Endometrial microvascular endothelial cells (primary cell): ENCODE data around the gene GRAMD1B. TPM values are rescaled to one million over a fixed set of nuclear protein-coding genes. Genes with fewer than 3 reads are reported as not detected.

ENCODE experiments used
- in situ Hi-C: cut with HindIII; loops from 2 replicates; pipeline ENCODE4 v1.10.0; 2017; ENCODE audit warnings: low sequenced_read_pairs, low pct_unique_long_range_greater_than_20kb; ENCODE audit errors: inconsistent ontology term
- total RNA-seq: library from RNA; depleted of rRNA; stranded (reverse); fragments of >200 nt; gene quantifications from one replicate; pipeline ENCODE4 v1.2.3, GENCODE V29; 2015; ENCODE audit errors: inconsistent ontology term

The GRAMD1B gene
- total RNA-seq, 1 donor from 2014 or later, result 61.4 TPM

DNA sequence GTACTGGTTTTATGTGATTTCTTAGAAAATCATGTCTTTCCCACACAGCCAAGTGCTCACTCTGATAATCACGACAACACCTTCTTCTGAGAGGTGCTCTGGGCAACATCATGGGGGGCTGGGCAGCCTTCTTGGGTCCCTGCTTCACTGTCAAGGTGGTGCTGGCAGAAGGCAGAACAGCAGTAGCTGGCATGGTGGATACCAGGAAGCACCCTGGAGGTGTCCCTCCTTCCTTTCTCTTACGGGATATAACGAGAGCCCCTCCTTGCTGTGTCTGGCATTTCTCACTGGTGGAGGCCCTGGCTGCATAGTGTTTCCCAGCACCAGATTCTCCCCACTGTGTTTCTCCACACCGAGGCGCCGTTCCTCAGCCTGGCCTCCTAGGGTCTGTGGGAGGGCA is 163.5 kb downstream of the GRAMD1B start:
- in situ Hi-C loops, result no loop called here

DNA sequence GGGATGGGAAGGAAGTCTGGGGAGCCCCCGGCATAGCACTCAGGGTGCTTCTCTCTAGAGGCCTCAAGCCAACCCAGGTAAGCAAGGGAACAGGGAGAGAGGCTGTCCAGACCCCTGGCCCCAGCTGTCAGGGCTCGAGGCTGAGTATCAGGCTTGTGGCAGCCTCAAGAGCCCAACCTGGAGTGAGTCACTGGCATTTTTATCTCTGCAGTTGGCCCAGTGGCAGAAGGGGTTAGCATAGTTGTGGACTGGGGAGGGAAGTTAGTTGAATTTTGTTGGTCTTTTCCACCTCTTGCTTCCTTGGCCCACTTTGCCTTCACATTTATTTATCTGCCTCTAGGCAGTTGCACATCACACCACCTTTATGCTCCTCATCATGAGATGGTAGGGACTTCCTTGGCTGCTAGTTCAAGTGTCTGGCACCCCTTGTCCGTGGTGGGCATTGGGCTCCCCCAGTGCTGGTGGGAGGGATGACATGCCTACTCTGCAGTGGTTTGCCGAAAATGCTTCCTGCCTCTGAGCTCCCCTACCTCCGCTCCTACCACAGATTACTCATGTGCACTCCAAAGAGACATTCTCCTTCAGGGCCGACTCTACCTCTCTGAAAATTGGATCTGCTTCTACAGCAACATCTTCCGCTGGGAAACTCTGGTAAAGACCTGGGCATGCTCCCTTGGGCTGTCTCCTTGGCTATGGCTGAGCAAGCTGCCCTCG is 164.3 kb downstream of the GRAMD1B start:
- in situ Hi-C loops, result no loop called here

DNA sequence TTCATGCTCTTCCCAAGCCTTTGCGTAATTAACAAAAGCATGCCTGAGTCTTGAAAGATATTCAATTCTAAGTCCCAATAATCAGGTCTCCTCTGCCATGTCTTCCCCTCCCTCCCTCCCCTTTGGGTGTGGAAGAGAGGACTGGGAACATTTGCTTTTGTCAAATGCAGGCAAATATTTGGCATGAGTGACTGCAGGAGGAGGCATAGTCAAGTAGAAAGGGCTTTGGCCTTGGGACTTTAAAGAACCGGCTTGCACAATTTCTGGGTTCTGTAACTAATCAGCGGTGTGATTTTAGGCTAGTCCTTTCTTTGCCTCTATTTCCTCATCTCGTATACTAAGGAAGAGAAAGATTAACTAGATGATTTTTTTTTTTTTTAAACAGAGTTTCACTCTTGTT is 164.9 kb downstream of the GRAMD1B start:
- in situ Hi-C loops, result no loop called here

DNA sequence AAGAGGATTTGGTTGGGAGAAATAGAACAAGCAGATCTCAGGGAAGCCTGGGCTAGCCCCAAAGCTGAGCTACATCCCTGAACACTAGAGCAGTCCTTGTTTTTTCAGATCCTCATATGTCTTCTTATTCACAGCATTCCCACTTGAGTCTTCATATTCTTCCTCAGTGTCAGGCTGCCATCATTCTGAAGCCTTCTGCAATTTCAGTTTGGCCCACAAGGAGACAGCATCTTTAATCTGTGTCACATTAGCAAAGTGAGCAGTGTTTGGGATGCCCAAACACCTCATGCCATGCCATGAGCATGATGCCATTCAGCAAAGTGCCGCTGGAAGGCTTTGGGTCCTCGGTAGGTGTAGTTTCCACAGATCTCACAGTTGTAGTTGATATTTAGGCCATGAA is 167.8 kb downstream of the GRAMD1B start:
- in situ Hi-C loops, result no loop called here

DNA sequence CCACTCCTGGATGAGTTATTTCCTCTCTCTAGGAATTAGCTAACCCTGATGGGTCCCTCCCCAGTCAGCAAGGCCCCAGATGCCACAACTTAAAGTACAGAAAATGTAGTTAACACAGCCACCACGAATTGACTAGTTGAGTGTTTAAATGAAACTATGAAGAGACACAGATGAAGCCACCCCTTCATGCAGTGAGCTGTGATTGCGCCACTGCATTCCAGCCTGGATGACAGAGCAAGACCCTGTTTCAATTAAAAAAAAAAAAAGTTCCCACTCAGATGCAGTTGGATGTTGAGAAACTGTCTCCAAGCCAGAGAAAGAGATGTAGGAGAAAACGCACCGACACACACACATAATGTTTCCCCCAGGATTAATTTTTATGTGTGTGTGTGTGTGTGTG is 171.1 kb downstream of the GRAMD1B start:
- in situ Hi-C loops, result no loop called here

DNA sequence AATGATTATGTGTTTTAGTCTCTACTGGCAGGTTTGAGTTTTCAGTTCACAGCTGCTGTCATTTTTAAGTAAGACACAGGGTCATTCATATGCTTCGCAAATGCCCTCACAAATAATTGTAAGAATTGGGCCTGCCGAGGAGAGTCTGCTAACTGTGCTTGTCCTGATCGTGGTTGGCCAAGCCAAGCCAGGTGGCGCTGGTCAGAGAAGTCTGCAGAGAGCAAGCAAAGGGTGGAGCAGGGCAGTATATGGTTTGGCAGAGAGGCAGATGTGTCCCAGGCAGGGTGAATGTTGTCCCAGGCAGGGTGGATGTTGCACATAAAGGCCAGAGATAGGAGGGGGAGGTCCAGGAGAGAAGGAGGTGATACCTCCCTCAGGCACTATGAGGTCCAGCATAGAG is 171.7 kb downstream of the GRAMD1B start:
- in situ Hi-C loops, result no loop called here

DNA sequence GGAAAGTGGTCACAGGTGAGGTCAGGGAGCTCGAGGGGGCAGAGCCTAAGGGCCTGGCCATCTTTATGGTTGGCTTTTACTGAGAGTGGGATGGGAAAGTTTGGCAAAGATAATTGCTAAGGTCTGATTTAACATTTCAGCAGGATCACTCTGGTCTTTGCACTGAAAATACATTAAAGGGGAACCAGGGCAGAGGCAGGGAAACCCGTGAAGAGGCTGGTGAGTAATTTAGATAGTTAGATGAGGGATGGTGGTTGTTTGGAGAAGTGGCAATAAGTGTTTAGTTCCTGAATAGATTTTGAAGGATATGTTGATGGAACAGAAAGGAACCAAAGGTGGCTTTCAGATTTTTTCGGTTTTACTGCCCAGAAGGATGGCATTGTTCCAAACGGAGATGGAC is 173.6 kb downstream of the GRAMD1B start:
- in situ Hi-C loops, result no loop called here

DNA sequence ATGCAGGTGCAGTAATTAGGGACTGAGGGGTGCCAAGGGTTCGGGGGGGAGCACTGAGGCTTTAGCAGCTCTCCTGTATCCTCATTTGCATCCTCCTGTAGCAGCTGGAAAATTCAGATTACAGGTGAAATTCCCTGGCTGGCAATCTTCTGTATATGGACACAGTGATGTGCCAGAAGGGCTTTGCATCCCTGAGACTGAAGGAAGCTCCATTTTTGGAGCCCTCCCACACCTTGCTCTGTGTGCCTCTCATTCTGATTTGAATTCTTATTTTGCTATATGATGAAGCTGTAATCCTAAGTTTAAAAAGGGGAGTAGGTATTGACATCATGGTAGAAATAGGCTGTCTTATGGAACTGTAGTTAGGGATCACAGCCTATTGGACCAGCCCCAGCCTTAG is 177.7 kb downstream of the GRAMD1B start:
- in situ Hi-C loops, result no loop called here

DNA sequence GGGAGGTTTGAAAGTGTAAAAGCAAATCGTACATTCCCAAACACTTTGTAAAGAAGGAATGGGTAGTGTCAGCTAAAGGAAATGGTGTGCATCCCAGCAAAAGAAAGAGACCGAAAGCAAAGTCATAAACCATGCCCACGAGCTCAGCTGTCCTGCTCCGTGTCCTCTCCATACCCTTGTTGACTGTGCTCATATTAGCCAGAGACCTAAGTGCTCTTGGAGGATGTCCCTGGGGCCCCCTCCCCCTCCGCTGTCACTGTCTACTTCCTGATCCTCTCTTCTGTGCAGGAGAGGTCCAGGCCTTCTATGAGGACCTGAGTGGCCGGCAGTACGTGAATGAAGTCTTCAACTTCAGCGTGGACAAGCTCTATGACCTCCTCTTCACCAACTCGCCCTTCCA is 178.3 kb downstream of the GRAMD1B start:
- in situ Hi-C loops, result no loop called here

DNA sequence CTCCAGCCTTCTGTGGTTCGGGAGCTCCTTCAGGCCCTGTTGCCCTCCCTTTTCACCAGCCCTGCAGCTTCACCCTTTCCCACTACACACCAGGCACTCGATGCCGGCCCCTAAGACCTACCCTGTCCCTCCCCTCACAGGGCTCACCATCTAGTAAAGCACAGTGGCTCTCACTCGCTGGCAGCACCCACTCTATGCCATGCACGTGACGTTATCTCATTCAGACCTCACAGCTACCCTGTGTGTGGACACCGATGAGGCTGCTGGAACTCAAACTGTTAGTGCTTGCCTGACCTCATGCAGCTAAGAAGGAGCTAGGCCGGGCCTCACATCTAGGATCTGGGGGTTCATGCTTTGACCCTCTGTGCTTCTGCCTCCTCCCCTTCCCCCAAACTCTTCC is 178.9 kb downstream of the GRAMD1B start:
- in situ Hi-C loops, result no loop called here

DNA sequence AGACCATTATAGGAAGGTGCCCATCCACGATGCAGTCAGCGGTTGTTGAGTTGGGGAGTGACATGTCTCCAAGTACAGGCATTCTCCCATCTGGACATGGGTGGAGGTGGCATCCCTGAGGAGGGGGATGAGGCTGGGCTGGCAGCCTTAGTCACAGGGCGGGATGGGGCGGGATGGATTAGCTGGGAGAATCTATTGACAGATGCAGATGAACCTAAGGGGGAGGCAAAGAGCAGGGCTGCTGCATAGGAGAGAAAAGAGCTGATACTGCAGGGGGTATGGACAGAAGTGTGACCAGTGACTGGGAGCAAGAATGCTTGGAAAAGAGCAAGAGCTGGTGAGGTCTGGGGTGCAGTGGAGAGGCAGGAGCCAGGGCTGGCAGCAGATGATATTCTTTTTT is 181.6 kb downstream of the GRAMD1B start:
- in situ Hi-C loops, result no loop called here

DNA sequence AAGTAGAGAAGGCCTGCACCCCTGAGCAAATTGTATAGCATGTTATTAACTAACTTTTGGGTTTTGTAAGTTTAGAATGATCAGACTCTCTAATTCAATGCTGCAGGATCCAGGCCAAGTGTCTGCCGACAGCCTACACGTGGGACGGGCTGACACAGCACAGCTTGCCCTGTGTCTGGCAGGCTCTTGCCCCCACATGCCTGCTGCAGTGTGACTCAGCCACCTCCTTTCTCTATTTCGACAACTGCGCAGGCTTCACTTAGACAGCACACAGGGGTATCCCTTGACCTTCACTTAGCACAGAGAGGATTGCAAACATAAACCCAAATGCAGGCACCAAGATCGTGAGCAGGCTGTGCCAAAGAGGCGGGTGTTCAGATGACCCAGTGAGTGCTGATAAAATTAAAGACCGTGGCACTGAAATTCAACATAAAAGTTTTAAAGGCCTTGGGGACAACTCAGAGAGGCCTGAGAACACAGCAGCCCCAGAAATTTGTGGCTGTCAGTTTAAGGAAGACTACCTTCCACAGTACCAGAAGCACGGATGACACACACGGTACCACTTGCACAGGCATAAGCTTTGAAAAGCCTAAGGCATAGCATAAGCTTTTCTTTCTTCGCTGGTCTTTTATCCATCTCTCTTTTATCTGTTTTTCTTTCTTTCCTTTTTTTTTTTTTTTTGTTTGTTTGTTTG is 186.6 kb downstream of the GRAMD1B start:
- in situ Hi-C loops, result no loop called here

DNA sequence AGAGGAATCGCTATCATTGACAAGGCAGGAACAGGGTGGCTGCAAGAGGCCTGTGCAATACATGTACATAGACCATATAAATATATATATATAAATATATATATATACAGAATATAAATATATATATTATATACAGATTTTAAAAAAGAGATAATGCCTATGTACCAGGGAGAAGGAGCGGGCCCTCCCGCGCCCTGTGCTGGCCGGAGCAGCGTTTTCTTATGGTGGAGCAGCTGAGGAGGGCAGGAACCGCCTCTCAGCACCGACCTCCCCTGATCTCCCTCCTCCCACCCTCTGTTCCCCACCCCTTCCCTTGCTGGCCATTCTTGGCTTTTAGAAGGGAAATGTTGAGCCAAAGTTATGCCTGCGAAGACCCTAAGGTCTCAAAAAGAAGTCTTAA is 192.5 kb downstream of the GRAMD1B start:
- in situ Hi-C loops, result no loop called here

DNA sequence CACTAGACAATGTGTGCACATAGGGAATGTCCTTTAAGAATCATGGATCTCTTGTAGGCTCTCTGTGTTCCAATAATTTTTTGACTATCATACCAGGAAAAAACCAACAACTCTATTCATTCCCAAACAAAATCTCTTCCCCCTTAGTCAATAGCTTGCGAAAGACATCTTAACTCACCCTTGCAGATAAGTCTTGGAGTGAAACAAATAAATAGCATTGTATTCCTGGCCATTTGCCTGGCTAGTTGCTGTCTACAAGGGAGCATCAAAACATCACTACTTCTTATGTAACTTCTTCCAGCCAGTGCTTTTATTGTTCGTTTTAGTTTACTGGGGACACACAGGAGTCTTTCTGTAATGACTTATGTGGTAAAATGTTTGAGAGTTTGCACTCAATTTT is 194.9 kb downstream of the GRAMD1B start:
- in situ Hi-C loops, result no loop called here

DNA sequence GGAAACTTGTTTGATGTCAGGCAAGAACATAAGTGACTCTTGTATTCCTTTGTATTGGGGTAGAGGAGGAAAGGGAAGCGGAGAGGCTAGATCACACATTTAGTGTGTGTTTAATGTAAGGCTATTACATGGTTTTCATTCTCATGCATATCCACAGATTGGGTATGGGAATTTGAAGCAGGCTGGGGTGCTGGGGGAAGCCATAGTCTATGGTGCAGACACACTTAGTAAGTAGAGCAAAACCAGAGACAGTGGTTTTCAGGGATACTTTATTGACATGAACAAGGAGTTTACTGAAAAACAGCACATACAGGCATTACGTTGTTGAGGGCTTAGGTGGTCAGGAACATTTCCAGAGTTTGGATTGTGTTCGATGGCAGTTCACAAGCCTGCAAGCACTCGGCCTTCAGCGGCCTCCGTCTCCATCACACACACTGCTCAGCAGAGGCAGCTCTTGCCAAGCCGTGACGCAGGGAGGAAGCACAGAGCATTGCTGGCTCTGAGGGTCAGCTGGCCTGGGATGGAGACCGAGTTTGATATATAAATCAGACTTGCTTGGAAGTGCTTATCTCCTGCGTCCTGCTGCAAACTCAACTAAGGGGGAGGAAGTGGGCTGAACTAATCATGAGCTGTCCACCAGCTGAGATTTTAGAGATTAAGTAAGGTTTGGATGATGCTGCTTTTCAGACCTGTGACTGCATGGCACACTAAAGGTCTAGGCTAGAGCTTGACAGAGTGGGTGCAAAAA is 199.0 kb downstream of the GRAMD1B start:
- in situ Hi-C loops, result no loop called here

DNA sequence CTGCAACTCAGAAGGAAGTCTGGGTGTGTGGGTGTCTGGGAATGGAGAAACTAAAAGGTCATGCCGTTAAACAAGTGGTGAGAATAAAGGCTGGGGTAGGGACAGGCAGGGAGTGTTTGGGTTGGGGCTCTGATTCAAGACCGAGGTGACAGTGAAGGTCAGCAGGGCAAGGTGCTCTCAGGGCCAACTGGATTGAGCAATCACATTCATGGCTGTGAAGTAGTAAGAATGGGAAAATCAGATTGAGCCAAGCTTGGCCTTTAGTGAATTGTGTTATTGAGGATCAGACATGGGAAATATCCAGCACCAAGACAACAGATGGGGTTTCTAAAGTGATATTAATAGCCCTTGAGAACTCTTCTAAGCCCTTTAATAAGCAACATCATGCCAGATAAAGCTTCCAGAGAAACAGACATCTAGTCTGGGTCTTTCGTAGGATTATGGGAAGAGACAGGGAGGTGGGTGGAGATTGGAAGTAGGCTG is 200.1 kb downstream of the GRAMD1B start:
- in situ Hi-C loops, result no loop called here

DNA sequence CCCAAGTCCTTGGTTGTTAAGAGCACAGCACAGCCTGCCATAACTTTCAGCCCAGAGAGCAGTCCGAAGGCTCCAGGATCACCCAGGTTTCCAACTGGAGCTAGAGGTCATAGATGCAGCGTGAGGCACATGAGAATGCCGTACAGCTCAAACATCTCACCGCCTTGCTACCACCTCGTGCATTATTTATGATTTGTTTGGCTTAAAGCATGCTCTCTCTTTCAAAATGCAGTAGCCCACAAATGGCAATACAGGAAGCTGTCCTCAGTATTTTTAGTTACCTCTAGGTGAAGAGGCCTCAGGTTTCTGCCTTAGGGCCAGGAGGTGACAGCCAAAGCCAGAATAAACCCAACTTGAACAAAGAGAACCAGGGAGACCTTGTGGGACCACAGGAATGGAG is 210.0 kb downstream of the GRAMD1B start:
- in situ Hi-C loops, result no loop called here

DNA sequence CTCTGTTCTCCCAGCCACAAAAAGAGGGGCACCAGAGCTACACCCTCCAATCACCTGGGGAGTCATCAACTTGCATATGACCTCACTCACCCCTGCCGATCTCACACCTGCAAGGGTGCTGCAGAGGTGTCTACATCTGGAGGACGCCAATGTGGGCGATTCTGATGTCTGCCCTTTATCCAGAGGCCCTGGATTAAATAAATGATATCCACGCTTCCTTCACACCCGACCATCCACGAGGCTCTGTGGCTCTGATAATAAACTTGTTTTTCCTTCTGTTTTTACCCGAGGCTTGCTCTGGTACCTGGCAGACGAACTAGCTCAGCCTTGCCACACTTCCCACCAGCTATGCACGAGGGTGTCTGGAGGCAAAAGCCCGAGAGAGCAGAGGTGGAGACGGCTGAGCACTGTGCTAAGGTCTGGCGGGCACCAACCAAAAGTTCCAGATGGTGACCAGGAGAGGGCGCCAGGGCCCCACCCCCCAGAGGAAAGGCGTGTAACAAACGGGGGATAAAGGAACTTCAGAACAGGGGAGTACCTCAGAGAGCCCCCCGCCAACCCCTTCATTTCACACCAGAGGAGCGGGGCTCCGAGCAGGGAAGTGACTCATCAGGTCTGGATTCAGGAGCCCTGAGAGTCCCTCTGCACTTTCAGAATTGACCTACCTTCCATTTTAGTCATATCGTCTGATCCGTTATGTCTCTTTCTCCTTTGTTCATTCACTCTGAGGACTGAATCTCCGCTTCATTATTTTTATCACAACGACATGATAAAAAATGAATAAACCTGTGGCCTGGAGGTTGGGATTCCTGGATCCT is 210.8 kb downstream of the GRAMD1B start:
- in situ Hi-C loops, result no loop called here

DNA sequence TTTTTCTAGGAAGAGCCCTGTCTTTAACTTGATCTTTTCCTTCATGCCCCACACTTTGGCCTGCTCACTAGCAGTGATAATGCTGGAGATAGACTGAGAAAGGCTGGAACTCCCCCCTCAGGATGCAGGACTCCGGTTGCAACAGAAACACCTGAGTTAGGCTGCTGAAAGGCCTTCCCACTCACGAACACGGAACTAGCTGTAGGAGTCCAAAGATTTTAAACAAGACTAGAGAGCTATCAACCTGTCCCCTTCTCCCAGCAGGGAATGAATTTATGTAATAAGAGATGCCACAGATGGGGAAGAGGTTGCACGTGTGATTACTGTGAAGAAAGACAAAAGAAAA is 211.4 kb downstream of the GRAMD1B start:
- in situ Hi-C loops, result no loop called here
